ENCODE measurements around the gene ZNF280A. TPM values are rescaled to one million over a fixed set of nuclear protein-coding genes. Genes with fewer than 3 reads are reported as not detected.

ZNF280A gene
- total RNA-seq, 2 experiments from 2014 or later = not detected

DNA sequence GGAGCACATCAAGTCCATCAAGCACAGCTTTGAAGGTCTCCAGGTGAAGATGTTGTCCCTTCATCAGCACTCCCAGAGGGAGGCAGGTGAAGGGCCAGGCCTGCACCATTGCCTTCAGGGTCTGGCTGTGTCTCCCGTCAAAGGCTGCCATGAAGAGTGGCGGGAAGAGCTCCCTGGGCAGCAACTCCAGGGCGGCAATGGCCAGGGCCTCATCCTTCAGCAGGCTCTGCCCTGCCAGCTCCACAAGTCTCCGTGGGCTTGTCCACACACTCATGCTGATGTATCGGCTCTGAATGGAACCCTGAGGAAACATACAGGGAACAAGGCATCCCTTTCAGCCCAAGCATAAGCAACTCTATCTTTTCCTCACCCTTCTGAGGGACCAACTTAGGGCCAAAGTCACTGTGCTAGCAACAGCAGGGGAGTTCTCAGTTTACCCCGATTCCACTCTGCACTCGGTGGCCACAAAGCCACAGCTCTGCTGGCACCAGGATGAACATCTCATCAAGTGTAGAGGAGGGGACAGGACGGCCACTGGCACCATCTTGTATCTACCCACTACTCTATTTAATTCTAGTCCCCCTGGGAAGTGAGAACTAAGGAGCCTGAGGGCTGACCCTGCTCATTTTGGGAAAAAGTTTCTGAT lies 30.8 kb upstream of the ZNF280A start:
- H3K4me1 Mint-ChIP-seq (ENCODE audit: low read depth) = no peaks in the 10 kb centered on the region
- CTCF ChIA-PET = interaction anchor here (1.4 kb wide), 1 partner anchor 9 kb away, joined by 3 read pairs; the partner anchor contains the start of gene PRAME
- no peak for DNase-seq
- ATAC-seq = no peak
- H3K9me3 Mint-ChIP-seq = no peaks in the 10 kb centered on the region
- H3K36me3 Mint-ChIP-seq (ENCODE audit: low read depth) = no peaks in the 10 kb centered on the region
- TF ChIP-seq, protein P1, sequence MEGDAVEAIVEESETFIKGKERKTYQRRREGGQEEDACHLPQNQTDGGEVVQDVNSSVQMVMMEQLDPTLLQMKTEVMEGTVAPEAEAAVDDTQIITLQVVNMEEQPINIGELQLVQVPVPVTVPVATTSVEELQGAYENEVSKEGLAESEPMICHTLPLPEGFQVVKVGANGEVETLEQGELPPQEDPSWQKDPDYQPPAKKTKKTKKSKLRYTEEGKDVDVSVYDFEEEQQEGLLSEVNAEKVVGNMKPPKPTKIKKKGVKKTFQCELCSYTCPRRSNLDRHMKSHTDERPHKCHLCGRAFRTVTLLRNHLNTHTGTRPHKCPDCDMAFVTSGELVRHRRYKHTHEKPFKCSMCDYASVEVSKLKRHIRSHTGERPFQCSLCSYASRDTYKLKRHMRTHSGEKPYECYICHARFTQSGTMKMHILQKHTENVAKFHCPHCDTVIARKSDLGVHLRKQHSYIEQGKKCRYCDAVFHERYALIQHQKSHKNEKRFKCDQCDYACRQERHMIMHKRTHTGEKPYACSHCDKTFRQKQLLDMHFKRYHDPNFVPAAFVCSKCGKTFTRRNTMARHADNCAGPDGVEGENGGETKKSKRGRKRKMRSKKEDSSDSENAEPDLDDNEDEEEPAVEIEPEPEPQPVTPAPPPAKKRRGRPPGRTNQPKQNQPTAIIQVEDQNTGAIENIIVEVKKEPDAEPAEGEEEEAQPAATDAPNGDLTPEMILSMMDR (IDR thresholded peaks at IDR 0.05) = no peak
- H3K27me3 Mint-ChIP-seq = peaks cover 1% of the 10 kb centered on the region
- no peak overlapping the region for H3K4me3 Mint-ChIP-seq
- H3K27ac Mint-ChIP-seq = no peak overlapping the region
- POLR2A ChIA-PET = interaction anchor here (0.6 kb wide), 1 partner anchor 26 kb away, joined by 3 read pairs; no protein-coding TSS in a partner anchor
- intact Hi-C loops (cut with micrococcal nuclease) = no loop called here

DNA sequence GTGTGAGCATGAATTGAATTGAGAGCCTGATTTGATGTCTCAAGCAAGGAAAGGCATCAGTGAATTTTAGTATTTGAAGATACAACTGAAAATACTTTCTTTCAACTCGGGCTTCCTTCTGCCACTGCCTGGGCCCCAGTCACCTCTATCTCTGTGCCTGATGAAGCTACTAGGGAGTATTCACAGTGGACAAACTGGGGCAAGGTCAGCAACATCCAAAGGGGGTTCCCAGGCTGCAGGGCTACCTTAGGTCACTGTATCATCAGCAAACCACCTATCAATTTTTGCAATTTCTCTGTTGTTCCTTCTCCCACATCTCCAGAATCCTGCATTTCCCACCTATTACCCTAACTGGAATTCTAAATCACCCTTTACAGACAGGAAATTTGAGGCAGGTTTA lies 28.8 kb upstream of the ZNF280A start:
- DNase-seq = no peak

DNA sequence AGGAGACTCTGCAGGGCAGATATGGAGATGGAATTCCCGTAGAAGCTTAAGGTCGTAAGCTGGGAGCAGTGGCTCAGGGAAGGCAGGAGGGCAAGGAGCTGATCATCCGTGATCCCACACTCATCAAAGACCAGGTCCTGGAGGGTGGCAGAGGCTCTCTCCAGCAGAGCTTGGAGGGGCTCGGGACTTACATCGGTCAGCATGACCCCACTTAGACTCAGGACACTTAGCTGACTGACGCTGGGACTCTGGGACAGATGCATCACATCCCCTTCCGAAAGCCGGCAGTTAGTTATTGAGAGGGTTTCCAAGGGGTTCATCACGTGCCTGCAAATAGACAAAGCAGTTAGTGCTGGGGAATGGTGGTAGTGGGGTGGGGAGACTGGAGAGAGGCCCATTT lies 28.2 kb upstream of the ZNF280A start:
- H3K27ac Mint-ChIP-seq = no peak overlapping the region
- ATAC-seq = no peak
- CTCF ChIA-PET = interaction anchor here (1.0 kb wide), 1 partner anchor 11 kb away, joined by 3 read pairs; the partner anchor contains the start of gene PRAME
- intact Hi-C loops (cut with micrococcal nuclease) = no loop called here
- TF ChIP-seq, protein P1 (IDR thresholded peaks at IDR 0.05) = no peak
- no peak for DNase-seq
- H3K4me1 Mint-ChIP-seq (ENCODE audit: low read depth) = no peaks in the 10 kb centered on the region
- H3K27me3 Mint-ChIP-seq = peaks cover 1% of the 10 kb centered on the region
- POLR2A ChIA-PET = no interaction called here
- H3K9me3 Mint-ChIP-seq = no peaks in the 10 kb centered on the region
- no peak overlapping the region for H3K4me3 Mint-ChIP-seq
- H3K36me3 Mint-ChIP-seq (ENCODE audit: low read depth) = no peaks in the 10 kb centered on the region

More for the DNA sequence above, 28.8 kb upstream of the ZNF280A start:
- Mint-ChIP-seq H3K36me3 (ENCODE audit: low read depth) (no peaks in the 10 kb centered on the region), H3K4me3 (no peak overlapping the region), H3K4me1 (ENCODE audit: low read depth) (no peaks in the 10 kb centered on the region), H3K9me3 (no peaks in the 10 kb centered on the region), H3K27ac (no peak overlapping the region), H3K27me3 (peaks cover 1% of the 10 kb centered on the region)
- ChIA-PET POLR2A (no interaction called here), CTCF (interaction anchor here (1.0 kb wide), 1 partner anchor 10 kb away, joined by 3 read pairs; the partner anchor contains the start of gene PRAME)
- TF ChIP-seq, protein P1 (IDR thresholded peaks at IDR 0.05) = no peak
- intact Hi-C loops (cut with micrococcal nuclease) = no loop called here
- no peak for ATAC-seq

DNA sequence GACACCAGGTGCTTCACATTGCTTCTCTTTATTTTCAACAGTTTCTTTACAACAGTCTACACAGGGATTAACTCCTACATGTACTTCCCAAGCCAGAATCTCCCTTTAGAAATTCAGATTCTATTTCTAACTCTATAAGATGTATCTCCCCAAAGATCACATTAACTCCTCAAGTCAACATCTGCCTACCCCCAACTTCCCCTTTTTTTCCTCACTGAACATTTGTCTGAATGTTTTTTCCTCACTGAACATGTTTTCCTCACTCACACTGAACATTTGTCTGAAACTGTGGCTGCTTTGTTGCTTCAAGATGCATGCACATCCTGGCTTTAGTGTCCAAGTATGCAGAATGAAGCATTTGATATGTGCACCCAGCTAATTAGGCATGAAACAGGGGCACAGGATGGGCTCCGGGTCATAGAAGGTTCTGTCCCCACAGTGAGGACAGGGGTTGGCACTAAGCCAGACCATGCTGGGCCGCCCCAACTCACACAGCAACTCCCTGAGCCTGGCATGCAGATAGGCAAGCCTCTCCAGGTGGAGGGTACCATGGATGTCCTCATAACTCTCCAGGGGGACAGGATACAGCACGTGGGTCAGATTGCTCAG lies 27.7 kb upstream of the ZNF280A start:
- ChIA-PET POLR2A (no interaction called here), CTCF (interaction anchor here (1.0 kb wide), 1 partner anchor 11 kb away, joined by 3 read pairs; the partner anchor contains the start of gene PRAME)
- Mint-ChIP-seq H3K9me3 (no peaks in the 10 kb centered on the region), H3K4me1 (ENCODE audit: low read depth) (no peaks in the 10 kb centered on the region), H3K27ac (no peak overlapping the region), H3K4me3 (no peak overlapping the region), H3K27me3 (peaks cover 1% of the 10 kb centered on the region), H3K36me3 (ENCODE audit: low read depth) (no peaks in the 10 kb centered on the region)
- ATAC-seq = no peak
- TF ChIP-seq, protein P1 (IDR thresholded peaks at IDR 0.05) = no peak
- intact Hi-C loops (cut with micrococcal nuclease) = no loop called here
- DNase-seq = no peak

DNA sequence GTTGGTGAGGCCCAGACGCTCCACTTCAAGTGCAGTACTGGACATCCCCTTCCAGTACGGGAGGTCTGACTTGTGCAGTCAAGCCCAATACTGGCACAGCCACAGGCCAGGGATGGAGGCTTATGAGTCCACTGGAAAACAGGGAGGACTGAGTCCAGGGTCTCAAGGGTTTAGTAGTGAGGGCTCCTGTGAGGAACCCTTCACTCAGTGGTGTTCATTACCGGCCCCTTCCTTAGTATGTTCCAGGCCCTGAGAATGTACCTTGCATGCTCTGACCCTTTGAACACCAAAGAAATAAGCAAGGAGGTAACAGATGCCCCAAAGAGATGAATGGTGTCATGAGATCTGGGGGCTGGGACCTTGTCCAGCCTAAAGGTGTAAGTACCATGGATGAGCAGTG lies 27.2 kb upstream of the ZNF280A start:
- Mint-ChIP-seq H3K36me3 (ENCODE audit: low read depth) (no peaks in the 10 kb centered on the region), H3K27me3 (peaks cover 1% of the 10 kb centered on the region), H3K4me3 (no peak overlapping the region), H3K27ac (no peak overlapping the region), H3K9me3 (no peaks in the 10 kb centered on the region), H3K4me1 (ENCODE audit: low read depth) (no peaks in the 10 kb centered on the region)
- CTCF ChIA-PET = no interaction called here
- TF ChIP-seq, protein P1 (IDR thresholded peaks at IDR 0.05) = no peak
- POLR2A ChIA-PET = no interaction called here
- ATAC-seq (no peak), DNase-seq (no peak)
- intact Hi-C loops (cut with micrococcal nuclease) = no loop called here
